Chondrocyte (in vitro differentiated cells): ENCODE data around the gene OGFR. TPM values are rescaled to one million over a fixed set of nuclear protein-coding genes. Genes with fewer than 3 reads are reported as not detected.

Experiments
- DNase-seq: peaks from one replicate; pipeline ENCODE4 v3.0.0; 2021; ENCODE audit warnings: mixed read lengths, low spot score
- H3K27ac Mint-ChIP-seq: one replicate; pipeline ENCODE4 v1.8.0; 2021; ENCODE audit warnings: mild to moderate bottlenecking, moderate library complexity, mixed read lengths; ENCODE audit not compliant: unreplicated experiment
- H3K27me3 Mint-ChIP-seq: 2 replicates; pipeline ENCODE4 v1.8.0; 2021; ENCODE audit warnings: low read depth, mixed read lengths
- H3K36me3 Mint-ChIP-seq: 2 replicates; pipeline ENCODE4 v1.8.0; 2021; ENCODE audit warnings: low read depth, mixed read lengths
- H3K4me1 Mint-ChIP-seq: 2 replicates; pipeline ENCODE4 v1.8.0; 2021; ENCODE audit warnings: low read depth, mild to moderate bottlenecking, mixed read lengths
- H3K4me3 Mint-ChIP-seq: one replicate; pipeline ENCODE4 v1.8.0; 2021; ENCODE audit warnings: mild to moderate bottlenecking, moderate library complexity, mixed read lengths; ENCODE audit not compliant: unreplicated experiment
- H3K9me3 Mint-ChIP-seq: 2 replicates; pipeline ENCODE4 v1.8.0; 2021; ENCODE audit warnings: low read depth, mixed read lengths
- CTCF ChIP-seq: fragments of 200-600 bp; sonication (generic); IDR thresholded peaks from 2 replicates; pipeline ENCODE4 v1.5.0; 2021; ENCODE audit warnings: antibody characterized with exemption, mild to moderate bottlenecking, moderate library complexity
- total RNA-seq: library from RNA; stranded (reverse); gene quantifications from 3 replicates; pipeline ENCODE4 v1.2.1, GENCODE V29; 2021

Gene OGFR
- total RNA-seq, 1 donor from 2014 or later: 31.8 TPM

DNA sequence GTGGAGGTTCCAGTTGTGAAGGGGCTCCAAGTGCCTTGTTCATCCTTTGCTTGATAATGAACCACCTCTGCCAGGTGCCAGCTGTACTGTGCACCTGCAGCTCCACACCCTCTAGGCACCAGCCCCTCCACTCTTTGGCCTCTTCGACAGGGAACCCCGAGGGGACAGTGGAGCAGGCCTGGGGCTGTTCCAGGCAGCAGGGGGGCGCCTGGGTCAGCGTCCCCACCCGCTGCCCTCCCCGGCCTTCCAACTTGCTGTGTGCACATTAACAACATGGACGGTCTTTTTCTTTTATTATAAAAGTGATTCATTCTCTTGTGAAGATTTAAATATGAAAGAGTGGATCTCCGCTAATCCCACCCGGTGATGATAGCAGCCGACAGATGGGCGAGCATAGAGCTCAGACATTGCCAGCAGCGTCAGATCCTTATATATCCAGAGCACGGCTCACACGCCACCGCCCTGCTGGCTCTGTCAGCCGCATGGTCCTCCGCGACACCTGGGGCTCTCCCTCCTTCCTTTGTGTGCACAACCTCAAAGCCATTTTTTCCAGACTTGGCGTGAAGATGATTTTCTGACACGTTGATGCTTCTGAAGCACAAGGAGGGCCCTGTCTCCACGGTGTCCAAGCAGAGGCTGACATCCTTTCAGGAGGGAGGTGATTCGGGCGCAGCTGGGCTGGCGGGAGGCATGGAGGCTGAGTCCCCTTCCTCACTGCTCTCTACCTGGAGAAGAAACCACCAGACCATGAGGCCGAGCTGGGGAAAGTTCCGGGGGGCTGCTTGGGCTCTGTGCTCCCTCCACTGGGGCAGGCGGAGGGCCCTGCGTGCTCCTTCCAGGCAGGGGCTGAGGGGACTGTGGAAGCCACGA, 30.6 kb upstream of the OGFR start:
- H3K4me1 Mint-ChIP-seq: peaks cover 8% of the 10 kb centered on the region
- H3K36me3 Mint-ChIP-seq: no peaks in the 10 kb centered on the region
- peaks cover 25% of the 10 kb centered on the region for H3K27me3 Mint-ChIP-seq
- DNase-seq: no peak
- no peak overlapping the region for H3K27ac Mint-ChIP-seq
- no peaks in the 10 kb centered on the region for H3K9me3 Mint-ChIP-seq
- no peak for TF ChIP-seq CTCF
- H3K4me3 Mint-ChIP-seq: no peak overlapping the region

- H3K4me1 Mint-ChIP-seq: peaks cover 8% of the 10 kb centered on the region
- no peak overlapping the region for H3K4me3 Mint-ChIP-seq
- no peak overlapping the region for H3K27ac Mint-ChIP-seq
- no peaks in the 10 kb centered on the region for H3K36me3 Mint-ChIP-seq
- TF ChIP-seq CTCF: no peak
- no peaks in the 10 kb centered on the region for H3K9me3 Mint-ChIP-seq
- DNase-seq: no peak
- H3K27me3 Mint-ChIP-seq: peaks cover 26% of the 10 kb centered on the region
Measured at GRCh38 chr20:62774762-62775161, 29.9 kb upstream of the OGFR start.

- Mint-ChIP-seq H3K27ac (no peak overlapping the region), H3K4me3 (no peak overlapping the region), H3K36me3 (no peaks in the 10 kb centered on the region), H3K27me3 (peaks cover 26% of the 10 kb centered on the region), H3K9me3 (no peaks in the 10 kb centered on the region), H3K4me1 (peaks cover 8% of the 10 kb centered on the region)
- TF ChIP-seq CTCF: no peak
- no peak for DNase-seq
Measured at GRCh38 chr20:62775206-62775605, 29.4 kb upstream of the OGFR start.

DNA sequence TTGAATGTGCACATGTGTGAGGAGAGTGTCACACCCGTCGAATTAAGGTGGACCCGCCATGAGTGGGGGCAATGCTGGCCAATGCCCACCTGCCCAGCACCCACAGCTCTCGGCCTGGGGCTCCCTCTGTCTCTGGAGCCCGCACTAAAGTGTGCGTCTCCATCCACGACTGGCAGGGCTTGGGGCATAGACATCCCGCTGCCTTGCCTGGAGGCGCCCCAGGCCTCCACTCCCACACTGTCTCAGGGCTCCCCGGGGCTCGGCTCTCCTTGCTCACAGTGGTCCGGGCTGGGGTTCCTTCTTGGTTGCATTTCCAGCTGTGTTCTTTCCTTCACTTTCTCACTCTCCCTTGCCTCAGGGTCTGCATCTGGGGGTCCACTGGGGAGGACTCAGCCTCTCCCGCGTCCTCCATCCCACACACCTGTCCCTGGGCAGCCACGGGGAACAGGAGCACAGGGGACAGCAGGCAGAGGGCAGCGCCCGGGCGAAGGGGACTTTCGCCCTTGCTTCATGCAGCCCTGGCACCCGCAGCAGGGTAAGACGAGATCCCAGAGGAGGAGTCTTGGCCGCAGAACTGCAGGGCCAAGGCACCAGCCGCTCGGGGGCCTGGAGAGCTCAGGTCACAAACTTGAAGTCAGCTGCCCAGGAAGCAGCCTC, 28.5 kb upstream of the OGFR start:
- H3K27ac Mint-ChIP-seq: no peak overlapping the region

More for the DNA sequence above, 28.5 kb upstream of the OGFR start:
- DNase-seq: no peak
- H3K9me3 Mint-ChIP-seq: no peaks in the 10 kb centered on the region
- H3K4me1 Mint-ChIP-seq: peaks cover 8% of the 10 kb centered on the region
- peaks cover 28% of the 10 kb centered on the region for H3K27me3 Mint-ChIP-seq
- H3K4me3 Mint-ChIP-seq: no peak overlapping the region
- H3K36me3 Mint-ChIP-seq: no peaks in the 10 kb centered on the region
- no peak for TF ChIP-seq CTCF
